RWPE2 (cell line): ENCODE measurements around the gene ELAVL4.

Source experiments
- ATAC-seq: fragments of 200-7000 bp; cut with Tn5 transposase; 3 replicates; pipeline ENCODE4 v1.9.1; 2021; ENCODE audit warnings: low read depth
- DNase-seq: peaks from one replicate; pipeline ENCODE4 v3.0.0-alpha.2; 2020; ENCODE audit warnings: low spot score
- H3K27ac ChIP-seq: fragments of 450-650 bp; 2 replicates; pipeline ENCODE4 v1.5.1; 2017; ENCODE audit warnings: mild to moderate bottlenecking; ENCODE audit not compliant: poor library complexity, severe bottlenecking
- H3K27me3 ChIP-seq: fragments of 250-450 bp; sonication (Bioruptor Pico); 2 replicates; pipeline ENCODE4 v1.5.1; 2021; ENCODE audit warnings: mild to moderate bottlenecking, moderate library complexity; ENCODE audit not compliant: insufficient read depth, poor library complexity, severe bottlenecking
- H3K36me3 ChIP-seq: fragments of 250-450 bp; sonication (Bioruptor Pico); 2 replicates; pipeline ENCODE4 v1.5.1; 2020; ENCODE audit warnings: low read depth, mild to moderate bottlenecking, moderate library complexity
- H3K4me1 ChIP-seq: fragments of 250-450 bp; sonication (Bioruptor Pico); 2 replicates; pipeline ENCODE4 v1.5.1; 2021; ENCODE audit warnings: mild to moderate bottlenecking, moderate library complexity; ENCODE audit not compliant: insufficient read depth, poor library complexity, severe bottlenecking
- H3K4me3 ChIP-seq: fragments of 250-450 bp; sonication (Bioruptor Pico); 2 replicates; pipeline ENCODE4 v1.5.1; 2021; ENCODE audit warnings: mild to moderate bottlenecking, moderate library complexity; ENCODE audit not compliant: severe bottlenecking
- H3K9me3 ChIP-seq: fragments of 250-450 bp; sonication (Bioruptor Pico); 2 replicates; pipeline ENCODE4 v1.5.1; 2021; ENCODE audit warnings: mild to moderate bottlenecking, moderate library complexity; ENCODE audit not compliant: severe bottlenecking
- TF ChIP-seq, protein P1 (sequence below): fragments of 450-650 bp; IDR thresholded peaks from one replicate; pipeline ENCODE4 v1.5.1; 2017; ENCODE audit warnings: mild to moderate bottlenecking, moderate library complexity; ENCODE audit not compliant: poor library complexity, severe bottlenecking

The ELAVL4 gene

DNA sequence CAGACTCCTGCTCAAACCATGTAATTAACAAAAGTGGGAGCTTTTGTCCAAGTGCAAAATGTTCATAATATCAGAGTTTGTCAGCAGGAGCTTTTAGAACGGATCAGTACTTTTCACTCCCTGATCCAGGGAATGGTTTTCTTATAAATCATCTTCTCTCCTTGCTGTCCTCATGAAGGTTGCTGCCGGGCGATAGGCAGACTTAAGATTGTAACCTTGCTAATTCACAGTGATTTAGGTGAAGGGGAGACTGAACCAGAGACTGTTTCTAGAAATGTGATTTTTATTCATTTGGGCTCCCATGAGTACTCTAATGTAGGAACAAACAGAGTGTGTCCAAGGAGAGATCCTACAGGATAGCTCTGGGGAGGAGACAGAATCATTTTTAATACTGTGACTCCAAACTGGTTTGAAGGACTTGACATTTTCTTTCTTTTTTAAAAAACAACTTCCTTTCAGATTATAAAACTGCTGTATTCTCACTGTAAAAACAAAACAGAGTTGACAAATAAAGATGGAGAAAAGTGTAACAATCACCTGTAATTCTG, 23.7 kb downstream of the ELAVL4 start:
- peaks cover 6% of the 10 kb centered on the region for H3K27me3 ChIP-seq
- no peak overlapping the region for H3K27ac ChIP-seq
- no peaks in the 10 kb centered on the region for H3K4me1 ChIP-seq
- H3K9me3 ChIP-seq = no peaks in the 10 kb centered on the region
- TF ChIP-seq, protein P1, sequence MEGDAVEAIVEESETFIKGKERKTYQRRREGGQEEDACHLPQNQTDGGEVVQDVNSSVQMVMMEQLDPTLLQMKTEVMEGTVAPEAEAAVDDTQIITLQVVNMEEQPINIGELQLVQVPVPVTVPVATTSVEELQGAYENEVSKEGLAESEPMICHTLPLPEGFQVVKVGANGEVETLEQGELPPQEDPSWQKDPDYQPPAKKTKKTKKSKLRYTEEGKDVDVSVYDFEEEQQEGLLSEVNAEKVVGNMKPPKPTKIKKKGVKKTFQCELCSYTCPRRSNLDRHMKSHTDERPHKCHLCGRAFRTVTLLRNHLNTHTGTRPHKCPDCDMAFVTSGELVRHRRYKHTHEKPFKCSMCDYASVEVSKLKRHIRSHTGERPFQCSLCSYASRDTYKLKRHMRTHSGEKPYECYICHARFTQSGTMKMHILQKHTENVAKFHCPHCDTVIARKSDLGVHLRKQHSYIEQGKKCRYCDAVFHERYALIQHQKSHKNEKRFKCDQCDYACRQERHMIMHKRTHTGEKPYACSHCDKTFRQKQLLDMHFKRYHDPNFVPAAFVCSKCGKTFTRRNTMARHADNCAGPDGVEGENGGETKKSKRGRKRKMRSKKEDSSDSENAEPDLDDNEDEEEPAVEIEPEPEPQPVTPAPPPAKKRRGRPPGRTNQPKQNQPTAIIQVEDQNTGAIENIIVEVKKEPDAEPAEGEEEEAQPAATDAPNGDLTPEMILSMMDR = no peak
- ATAC-seq = no peak
- no peak for DNase-seq
- H3K36me3 ChIP-seq = no peaks in the 10 kb centered on the region
- H3K4me3 ChIP-seq = no peak overlapping the region

DNA sequence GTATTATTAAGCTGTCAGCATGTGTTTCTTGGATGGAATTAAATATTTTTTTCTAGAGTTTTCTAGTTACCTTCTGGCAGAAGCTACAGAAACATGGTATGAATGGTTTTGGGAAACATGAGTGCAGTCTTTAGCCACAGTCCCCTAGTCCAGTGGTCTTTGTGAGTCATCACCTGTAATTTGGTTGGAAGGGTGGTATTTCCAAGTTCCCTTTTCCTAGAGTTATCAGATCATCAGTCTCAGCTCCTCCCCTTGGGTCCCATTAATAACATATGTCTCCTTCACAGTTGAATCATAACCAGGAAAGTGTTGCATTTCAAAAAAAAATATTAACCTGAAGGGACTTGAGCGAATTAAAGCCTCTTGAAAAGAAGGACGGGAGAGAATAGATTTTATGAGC, 27.0 kb downstream of the ELAVL4 start:
- Histone ChIP-seq H3K4me1 (no peaks in the 10 kb centered on the region), H3K27ac (no peak overlapping the region), H3K36me3 (no peaks in the 10 kb centered on the region), H3K9me3 (no peaks in the 10 kb centered on the region), H3K4me3 (no peak overlapping the region), H3K27me3 (peaks cover 6% of the 10 kb centered on the region)
- TF ChIP-seq, protein P1 = no peak
- no peak for ATAC-seq
- DNase-seq = no peak

DNA sequence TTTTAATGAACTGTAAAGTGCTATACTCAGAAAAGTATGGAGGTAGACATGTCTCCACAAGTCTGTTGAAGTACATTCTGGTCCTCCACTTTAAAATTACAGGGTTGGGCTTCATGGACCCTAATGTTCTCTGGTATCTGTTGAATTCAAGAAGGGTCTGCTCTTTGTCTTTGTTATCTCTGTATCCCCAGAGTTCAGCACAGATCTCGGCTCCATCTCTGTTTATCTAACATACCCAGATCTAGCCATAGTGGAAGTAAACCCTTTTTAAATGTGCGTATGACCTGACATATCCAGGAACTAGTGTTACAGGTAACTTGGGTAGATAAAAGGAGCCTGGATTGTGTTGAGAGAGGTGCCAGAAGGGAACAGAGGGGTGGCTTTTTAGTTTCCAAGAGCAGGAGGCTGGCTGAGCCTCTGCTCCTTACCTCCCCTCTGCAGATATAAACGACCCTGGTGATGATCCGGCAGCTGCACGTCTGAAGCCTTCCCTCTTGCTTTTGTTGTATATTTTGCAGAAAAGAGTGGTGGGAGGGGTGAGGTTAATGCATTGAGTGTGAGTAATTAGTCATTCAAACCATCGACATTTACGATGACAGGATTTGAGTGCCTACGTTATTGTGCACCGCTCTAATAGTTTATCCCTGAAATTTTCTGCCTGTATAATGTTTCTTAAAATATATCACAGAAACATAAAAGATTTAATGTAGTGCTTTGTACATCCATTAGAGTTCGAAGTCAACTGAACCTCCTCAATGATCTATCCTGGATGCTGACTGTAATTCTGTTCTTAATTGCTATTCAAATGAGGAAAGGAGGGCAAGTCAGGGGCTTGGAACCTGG, 30.8 kb downstream of the ELAVL4 start:
- H3K27me3 ChIP-seq = peaks cover 4% of the 10 kb centered on the region
- TF ChIP-seq, protein P1 = no peak
- no peak for DNase-seq
- no peak for ATAC-seq
- H3K36me3 ChIP-seq = no peaks in the 10 kb centered on the region
- no peaks in the 10 kb centered on the region for H3K4me1 ChIP-seq
- H3K9me3 ChIP-seq = no peaks in the 10 kb centered on the region
- H3K27ac ChIP-seq = no peak overlapping the region
- H3K4me3 ChIP-seq = no peak overlapping the region

DNA sequence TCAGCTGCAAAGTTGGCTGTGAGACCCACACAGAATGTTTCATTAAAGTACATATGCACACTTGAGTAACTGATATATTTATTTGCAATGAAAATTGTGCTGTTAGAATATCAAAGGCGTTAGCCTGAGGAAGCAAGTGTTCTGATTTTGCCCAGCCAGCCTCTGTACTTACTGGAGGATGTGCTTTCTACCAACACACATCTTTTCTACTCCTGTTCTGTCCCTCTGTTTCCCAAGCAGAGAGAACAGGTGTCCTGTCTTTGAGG, 31.4 kb downstream of the ELAVL4 start:
- Histone ChIP-seq H3K27me3 (peaks cover under 1% of the 10 kb centered on the region), H3K27ac (no peak overlapping the region), H3K36me3 (no peaks in the 10 kb centered on the region), H3K4me1 (no peaks in the 10 kb centered on the region), H3K9me3 (no peaks in the 10 kb centered on the region), H3K4me3 (no peak overlapping the region)
- DNase-seq (no peak), ATAC-seq (no peak)
- TF ChIP-seq, protein P1 = no peak
